K562 (cell line): ENCODE measurements around the gene SLMAP. TPM values are rescaled to one million over a fixed set of nuclear protein-coding genes. Genes with fewer than 3 reads are reported as not detected.

ENCODE experiments used
- ATAC-seq: fragments of 200-7000 bp; cut with Tn5 transposase; 3 replicates; pipeline ENCODE4 v1.9.1; 2020; ENCODE audit warnings: moderate library complexity
- BruUV-seq: library from RNA; stranded (reverse); fragments of 400-500 nt; replicated peaks from 2 replicates; lab custom pipeline; 2021; lab: Mats Ljungman, UMichigan
- CTCF ChIA-PET: fragments of 300-600 bp; formaldehyde crosslinking; extraction: SDS; loops from one replicate; lab custom pipeline; 2021; ENCODE audit warnings: low intra/inter-chr PET ratio; lab: Yijun Ruan, JAX
- POLR2A ChIA-PET: fragments of 300-600, 350-650 bp; sonication (Branson Sonifier 250); formaldehyde crosslinking; extraction: SDS; loops from one replicate; lab custom pipeline; 2021; ENCODE audit warnings: antibody characterized with exemption, inconsistent platforms; lab: Yijun Ruan, JAX
- DNase-seq, 4 experiments: peaks; one replicate each; pipeline versions ENCODE4 v3.0.0 to v3.0.0-alpha.2; 2011 to 2018; ENCODE audit warnings: low spot score in 3 of 4, mixed read lengths in 3 of 4; ENCODE audit errors: extremely low read depth in 1 of 4
- FAIRE-seq: peaks from 2 replicates; lab custom pipeline; 2011; peaks lifted over from hg19 to GRCh38; lab: Jason Lieb, UNC
- H2AFZ ChIP-seq: 2 replicates; pipeline ENCODE4 v1.6.0; 2011; ENCODE audit warnings: low read depth, low read length, control low read depth, inconsistent platforms
- H3K27ac ChIP-seq: fragments of 200-600 bp; 3 replicates; pipeline ENCODE4 v1.8.0; 2011; ENCODE audit warnings: low read depth, mild to moderate bottlenecking, control low read depth, inconsistent platforms, low read length, moderate library complexity, mixed read lengths; ENCODE audit errors: extremely low read depth
- H3K27me3 ChIP-seq, 2 experiments: fragments of 300-600 bp in 1 of 2; 2 replicates in 1 of 2; 3 replicates in 1 of 2; pipeline versions ENCODE4 v1.6.0 to v1.8.0; 2011; ENCODE audit warnings: inconsistent platforms in 2 of 2, low read length in 2 of 2, mild to moderate bottlenecking in 1 of 2, mixed read lengths in 1 of 2, moderate library complexity in 1 of 2; ENCODE audit not compliant: control insufficient read depth in 2 of 2, insufficient read depth in 2 of 2
- H3K36me3 ChIP-seq: fragments of 300-600 bp; 3 replicates; pipeline ENCODE4 v1.8.0; 2011; ENCODE audit warnings: mild to moderate bottlenecking, low read length, inconsistent platforms; ENCODE audit not compliant: control insufficient read depth, insufficient read depth
- H3K4me1 ChIP-seq, 2 experiments: fragments of 200-600 bp in 1 of 2; replicated peaks in 1 of 2; 2 replicates in 1 of 2; 3 replicates in 1 of 2; pipeline versions ENCODE4 v1.5.1 to v1.8.0; 2011; ENCODE audit warnings: inconsistent platforms in 2 of 2, low read length in 2 of 2, mild to moderate bottlenecking in 1 of 2, mixed read lengths in 1 of 2, moderate library complexity in 1 of 2; ENCODE audit not compliant: control insufficient read depth in 2 of 2, insufficient read depth in 2 of 2
- H3K4me2 ChIP-seq: 2 replicates; pipeline ENCODE4 v1.6.1; 2011; ENCODE audit warnings: low read length, control low read depth, inconsistent platforms, mixed read lengths; ENCODE audit not compliant: insufficient read depth
- H3K4me3 ChIP-seq: fragments of 200-600 bp; sonication (generic), shearing (Covaris generic); 2 replicates; pipeline ENCODE4 v1.5.1; 2016; ENCODE audit warnings: control low read depth, inconsistent platforms
- H3K79me2 ChIP-seq: fragments of 200-600 bp; 3 replicates; pipeline ENCODE4 v1.8.0; 2011; ENCODE audit warnings: low read length, inconsistent platforms; ENCODE audit not compliant: control insufficient read depth, insufficient read depth
- H3K9ac ChIP-seq, 2 experiments: 2 replicates each; pipeline versions ENCODE4 v1.6.0 to v1.6.1; 2011; ENCODE audit warnings: low read depth in 2 of 2, low read length in 2 of 2, control low read depth in 1 of 2, inconsistent platforms in 1 of 2, mild to moderate bottlenecking in 1 of 2, mixed read lengths in 1 of 2; ENCODE audit not compliant: insufficient read depth in 1 of 2
- H3K9me1 ChIP-seq: one replicate; pipeline ENCODE4 v1.6.0; 2011; ENCODE audit warnings: inconsistent platforms, mild to moderate bottlenecking, low read length, moderate library complexity; ENCODE audit not compliant: control insufficient read depth, insufficient read depth
- H3K9me3 ChIP-seq: replicated peaks from 2 replicates; pipeline ENCODE4 v1.5.1; 2011; ENCODE audit warnings: low read depth, low read length, inconsistent platforms; ENCODE audit not compliant: control insufficient read depth, insufficient read depth
- H4K20me1 ChIP-seq: replicated peaks from 2 replicates; pipeline ENCODE4 v1.6.1; 2011; ENCODE audit warnings: low read length, inconsistent platforms, mixed read lengths; ENCODE audit not compliant: control insufficient read depth, insufficient read depth
- CC2D1A ChIP-seq: fragments of 450-650 bp; IDR thresholded peaks from 2 replicates; pipeline ENCODE4 v1.6.1; 2017; ENCODE audit warnings: mild to moderate bottlenecking
- EP300 ChIP-seq: IDR thresholded peaks from 2 replicates; pipeline ENCODE4 v1.6.1; 2012; ENCODE audit warnings: low read length, improper control_type of control experiment
- HDAC6 ChIP-seq: IDR thresholded peaks from 2 replicates; pipeline ENCODE4 v1.6.1; 2012; ENCODE audit warnings: low read depth, mild to moderate bottlenecking, control low read depth, inconsistent platforms, low read length, moderate library complexity
- IFI16 ChIP-seq: fragments of 250-450 bp; sonication (Bioruptor Pico); IDR thresholded peaks from 2 replicates; pipeline ENCODE4 v2.1.2; 2022; ENCODE audit warnings: mild to moderate bottlenecking, inconsistent platforms
- JUNB ChIP-seq: fragments of 450-650 bp; formaldehyde crosslinking; conservative IDR thresholded peaks from 2 replicates; pipeline ENCODE4 v1.4.0; 2020; ENCODE audit warnings: mild to moderate bottlenecking
- NEUROD1 ChIP-seq: fragments of 150-350 bp; IDR thresholded peaks from 2 replicates; pipeline ENCODE4 v1.6.1; 2014; ENCODE audit warnings: borderline replicate concordance, low read length, low read depth; ENCODE audit not compliant: partially characterized antibody
- SAP30 ChIP-seq: fragments of 200-600 bp; sonication (generic); IDR thresholded peaks from 2 replicates; pipeline ENCODE4 v1.6.1; 2012; ENCODE audit warnings: borderline replicate concordance, low read depth, mild to moderate bottlenecking, moderate library complexity, low read length, control low read depth, inconsistent platforms; ENCODE audit not compliant: insufficient read depth, poor library complexity, severe bottlenecking
- ZNF561 ChIP-seq: fragments of 450-650 bp; formaldehyde crosslinking; conservative IDR thresholded peaks from 2 replicates; pipeline ENCODE4 v1.4.0; 2020; ENCODE audit warnings: mild to moderate bottlenecking, moderate library complexity
- ZNF668 ChIP-seq: fragments of 250-450 bp; sonication (Bioruptor Pico); IDR thresholded peaks from 2 replicates; pipeline ENCODE4 v1.8.0; 2022; ENCODE audit warnings: mild to moderate bottlenecking, inconsistent platforms
- ZSCAN29 ChIP-seq: fragments of 450-650 bp; IDR thresholded peaks from 2 replicates; pipeline ENCODE4 v1.6.1; 2017
- WGBS: fragments of 100-300 bp; shearing (Covaris generic); methylation state at CpG from one replicate; pipeline ENCODE4 v1.1.6; 2016; ENCODE audit warnings: low coverage, mixed read lengths; ENCODE audit not compliant: insufficient coverage; ENCODE audit errors: missing lambda C conversion rate; 5-methylcytosine and 5-hydroxymethylcytosine counted together
- in situ Hi-C: fragments of 300-500 bp; cut with MboI; formaldehyde crosslinking; loops from 4 replicates; pipeline ENCODE4 v1.15.0; 2018; ENCODE audit warnings: inconsistent platforms, mixed read lengths
- intact Hi-C: fragments of 100-400 bp; cut with micrococcal nuclease; formaldehyde crosslinking; loops from 2 replicates; pipeline ENCODE4 v1.14.2; 2022
- polyA plus RNA-seq, 8 experiments: library from polyadenylated mRNA; depleted of rRNA in 4 of 8; stranded (reverse) in 5 of 8; unstranded in 3 of 8; fragments of >200 nt; fragmentation: Nextera tagmentation in 2 of 8; fragmentation: Illumina TruSeq in 1 of 8; extraction: Ambion mirVana in 2 of 8; extraction: Trizol in 1 of 8; gene quantifications; 2 replicates each; pipeline versions ENCODE4 v1.2.1 to v1.2.3, GENCODE V29; 2011 to 2014; ENCODE audit warnings: inconsistent platforms in 1 of 8, missing spikeins in 1 of 8
- total RNA-seq, 7 experiments: library from RNA; depleted of rRNA in 6 of 7; stranded (reverse); fragments of >200 nt in 6 of 7; fragmentation: Illumina TruSeq in 2 of 7; extraction: Trizol in 2 of 7; gene quantifications; 2 replicates each; pipeline versions ENCODE4 v1.2.1 to v1.2.3, GENCODE V29; 2011 to 2021; ENCODE audit warnings: low replicate concordance in 1 of 7
- TF ChIP-seq, protein P1 (sequence below): fragments of 450-650 bp; IDR thresholded peaks from 2 replicates; pipeline ENCODE4 v1.7.1; 2018; ENCODE audit warnings: mild to moderate bottlenecking, low read depth; ENCODE audit not compliant: partially characterized antibody
- TF ChIP-seq, protein P2 (sequence below): fragments of 450-650 bp; IDR thresholded peaks from 2 replicates; pipeline ENCODE4 v1.6.1; 2017; ENCODE audit warnings: antibody characterized with exemption, mild to moderate bottlenecking
- TF ChIP-seq, protein P3 (sequence below): sonication (generic); formaldehyde crosslinking; IDR thresholded peaks from 2 replicates; pipeline ENCODE4 v1.8.0; 2023; ENCODE audit warnings: mild to moderate bottlenecking, missing genetic modification reagents

The SLMAP gene
- total and polyA plus RNA-seq, 9 of the 15 experiments (the other 6 are each of a cell fraction or from before 2014, with no cell fraction given), result 12.1 to 50.7 (median 28.3) TPM

DNA sequence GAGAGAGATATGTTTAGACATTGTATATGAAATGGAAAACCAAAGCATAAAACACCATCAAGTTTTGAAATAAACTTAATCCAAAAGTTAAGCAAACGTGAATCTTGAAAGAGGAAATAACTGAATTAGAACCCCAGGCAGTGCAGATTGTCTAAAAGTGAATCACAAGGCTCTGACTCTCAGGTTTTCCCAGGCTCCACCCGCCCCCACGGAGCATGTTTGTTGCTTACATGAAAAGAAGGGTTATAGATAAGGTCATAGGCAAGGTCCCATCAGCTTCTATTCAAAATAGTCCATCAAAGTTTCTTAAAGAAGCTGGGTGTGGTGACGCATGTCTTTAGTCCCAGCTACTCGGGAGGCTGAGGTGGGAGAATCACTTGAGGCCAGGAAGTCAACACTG is 29.0 kb upstream of the SLMAP start:
- no peaks in the 10 kb centered on the region for H3K4me1 ChIP-seq
- ChIA-PET POLR2A (no interaction called here), CTCF (no interaction called here)
- no peak for ATAC-seq
- WGBS, result 20% methylated on average over 5 of the region's 5 CpGs
- DNase-seq, result peak in 1 of 4 experiments; percentile 3
- no peak overlapping the region for H3K4me2 ChIP-seq
- no peaks in the 10 kb centered on the region for H3K79me2 ChIP-seq
- in situ Hi-C loops (no loop called here), intact Hi-C loops (no loop called here)
- no peak overlapping the region for H3K9ac ChIP-seq
- H4K20me1 ChIP-seq, result no peaks in the 10 kb centered on the region
- no peak overlapping the region for H3K27ac ChIP-seq
- H3K4me3 ChIP-seq, result no peak overlapping the region
- no peaks in the 10 kb centered on the region for H3K9me3 ChIP-seq
- no peaks in the 10 kb centered on the region for H3K36me3 ChIP-seq
- no TSS peak for BruUV-seq
- H3K27me3 ChIP-seq, result no peaks in the 10 kb centered on the region
- H2AFZ ChIP-seq, result no peak overlapping the region
- no peaks in the 10 kb centered on the region for H3K9me1 ChIP-seq
- no peak for FAIRE-seq
- TF ChIP-seq, protein P1, sequence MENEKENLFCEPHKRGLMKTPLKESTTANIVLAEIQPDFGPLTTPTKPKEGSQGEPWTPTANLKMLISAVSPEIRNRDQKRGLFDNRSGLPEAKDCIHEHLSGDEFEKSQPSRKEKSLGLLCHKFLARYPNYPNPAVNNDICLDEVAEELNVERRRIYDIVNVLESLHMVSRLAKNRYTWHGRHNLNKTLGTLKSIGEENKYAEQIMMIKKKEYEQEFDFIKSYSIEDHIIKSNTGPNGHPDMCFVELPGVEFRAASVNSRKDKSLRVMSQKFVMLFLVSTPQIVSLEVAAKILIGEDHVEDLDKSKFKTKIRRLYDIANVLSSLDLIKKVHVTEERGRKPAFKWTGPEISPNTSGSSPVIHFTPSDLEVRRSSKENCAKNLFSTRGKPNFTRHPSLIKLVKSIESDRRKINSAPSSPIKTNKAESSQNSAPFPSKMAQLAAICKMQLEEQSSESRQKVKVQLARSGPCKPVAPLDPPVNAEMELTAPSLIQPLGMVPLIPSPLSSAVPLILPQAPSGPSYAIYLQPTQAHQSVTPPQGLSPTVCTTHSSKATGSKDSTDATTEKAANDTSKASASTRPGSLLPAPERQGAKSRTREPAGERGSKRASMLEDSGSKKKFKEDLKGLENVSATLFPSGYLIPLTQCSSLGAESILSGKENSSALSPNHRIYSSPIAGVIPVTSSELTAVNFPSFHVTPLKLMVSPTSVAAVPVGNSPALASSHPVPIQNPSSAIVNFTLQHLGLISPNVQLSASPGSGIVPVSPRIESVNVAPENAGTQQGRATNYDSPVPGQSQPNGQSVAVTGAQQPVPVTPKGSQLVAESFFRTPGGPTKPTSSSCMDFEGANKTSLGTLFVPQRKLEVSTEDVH, result no peak
- TF ChIP-seq CC2D1A, result no peak
- TF ChIP-seq ZNF561 (CRISPR knock-in tag), result no peak
- no peak for TF ChIP-seq NEUROD1
- TF ChIP-seq, protein P2, sequence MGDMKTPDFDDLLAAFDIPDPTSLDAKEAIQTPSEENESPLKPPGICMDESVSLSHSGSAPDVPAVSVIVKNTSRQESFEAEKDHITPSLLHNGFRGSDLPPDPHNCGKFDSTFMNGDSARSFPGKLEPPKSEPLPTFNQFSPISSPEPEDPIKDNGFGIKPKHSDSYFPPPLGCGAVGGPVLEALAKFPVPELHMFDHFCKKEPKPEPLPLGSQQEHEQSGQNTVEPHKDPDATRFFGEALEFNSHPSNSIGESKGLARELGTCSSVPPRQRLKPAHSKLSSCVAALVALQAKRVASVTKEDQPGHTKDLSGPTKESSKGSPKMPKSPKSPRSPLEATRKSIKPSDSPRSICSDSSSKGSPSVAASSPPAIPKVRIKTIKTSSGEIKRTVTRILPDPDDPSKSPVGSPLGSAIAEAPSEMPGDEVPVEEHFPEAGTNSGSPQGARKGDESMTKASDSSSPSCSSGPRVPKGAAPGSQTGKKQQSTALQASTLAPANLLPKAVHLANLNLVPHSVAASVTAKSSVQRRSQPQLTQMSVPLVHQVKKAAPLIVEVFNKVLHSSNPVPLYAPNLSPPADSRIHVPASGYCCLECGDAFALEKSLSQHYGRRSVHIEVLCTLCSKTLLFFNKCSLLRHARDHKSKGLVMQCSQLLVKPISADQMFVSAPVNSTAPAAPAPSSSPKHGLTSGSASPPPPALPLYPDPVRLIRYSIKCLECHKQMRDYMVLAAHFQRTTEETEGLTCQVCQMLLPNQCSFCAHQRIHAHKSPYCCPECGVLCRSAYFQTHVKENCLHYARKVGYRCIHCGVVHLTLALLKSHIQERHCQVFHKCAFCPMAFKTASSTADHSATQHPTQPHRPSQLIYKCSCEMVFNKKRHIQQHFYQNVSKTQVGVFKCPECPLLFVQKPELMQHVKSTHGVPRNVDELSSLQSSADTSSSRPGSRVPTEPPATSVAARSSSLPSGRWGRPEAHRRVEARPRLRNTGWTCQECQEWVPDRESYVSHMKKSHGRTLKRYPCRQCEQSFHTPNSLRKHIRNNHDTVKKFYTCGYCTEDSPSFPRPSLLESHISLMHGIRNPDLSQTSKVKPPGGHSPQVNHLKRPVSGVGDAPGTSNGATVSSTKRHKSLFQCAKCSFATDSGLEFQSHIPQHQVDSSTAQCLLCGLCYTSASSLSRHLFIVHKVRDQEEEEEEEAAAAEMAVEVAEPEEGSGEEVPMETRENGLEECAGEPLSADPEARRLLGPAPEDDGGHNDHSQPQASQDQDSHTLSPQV, result no peak
- TF ChIP-seq EP300, result no peak
- TF ChIP-seq JUNB (CRISPR knock-in tag), result no peak
- no peak for TF ChIP-seq ZSCAN29
- TF ChIP-seq ZNF668 (CRISPR knock-in tag), result no peak
- no peak for TF ChIP-seq IFI16
- no peak for TF ChIP-seq HDAC6
- TF ChIP-seq, protein P3, sequence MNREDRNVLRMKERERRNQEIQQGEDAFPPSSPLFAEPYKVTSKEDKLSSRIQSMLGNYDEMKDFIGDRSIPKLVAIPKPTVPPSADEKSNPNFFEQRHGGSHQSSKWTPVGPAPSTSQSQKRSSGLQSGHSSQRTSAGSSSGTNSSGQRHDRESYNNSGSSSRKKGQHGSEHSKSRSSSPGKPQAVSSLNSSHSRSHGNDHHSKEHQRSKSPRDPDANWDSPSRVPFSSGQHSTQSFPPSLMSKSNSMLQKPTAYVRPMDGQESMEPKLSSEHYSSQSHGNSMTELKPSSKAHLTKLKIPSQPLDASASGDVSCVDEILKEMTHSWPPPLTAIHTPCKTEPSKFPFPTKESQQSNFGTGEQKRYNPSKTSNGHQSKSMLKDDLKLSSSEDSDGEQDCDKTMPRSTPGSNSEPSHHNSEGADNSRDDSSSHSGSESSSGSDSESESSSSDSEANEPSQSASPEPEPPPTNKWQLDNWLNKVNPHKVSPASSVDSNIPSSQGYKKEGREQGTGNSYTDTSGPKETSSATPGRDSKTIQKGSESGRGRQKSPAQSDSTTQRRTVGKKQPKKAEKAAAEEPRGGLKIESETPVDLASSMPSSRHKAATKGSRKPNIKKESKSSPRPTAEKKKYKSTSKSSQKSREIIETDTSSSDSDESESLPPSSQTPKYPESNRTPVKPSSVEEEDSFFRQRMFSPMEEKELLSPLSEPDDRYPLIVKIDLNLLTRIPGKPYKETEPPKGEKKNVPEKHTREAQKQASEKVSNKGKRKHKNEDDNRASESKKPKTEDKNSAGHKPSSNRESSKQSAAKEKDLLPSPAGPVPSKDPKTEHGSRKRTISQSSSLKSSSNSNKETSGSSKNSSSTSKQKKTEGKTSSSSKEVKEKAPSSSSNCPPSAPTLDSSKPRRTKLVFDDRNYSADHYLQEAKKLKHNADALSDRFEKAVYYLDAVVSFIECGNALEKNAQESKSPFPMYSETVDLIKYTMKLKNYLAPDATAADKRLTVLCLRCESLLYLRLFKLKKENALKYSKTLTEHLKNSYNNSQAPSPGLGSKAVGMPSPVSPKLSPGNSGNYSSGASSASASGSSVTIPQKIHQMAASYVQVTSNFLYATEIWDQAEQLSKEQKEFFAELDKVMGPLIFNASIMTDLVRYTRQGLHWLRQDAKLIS, result no peak
- TF ChIP-seq SAP30, result no peak
